ENCODE results near the gene ZNF521. TPM values are rescaled to one million over a fixed set of nuclear protein-coding genes. Genes with fewer than 3 reads are reported as not detected.

ZNF521 gene
- total RNA-seq, 1 experiment from 2014 or later, result 0.04 TPM

DNA sequence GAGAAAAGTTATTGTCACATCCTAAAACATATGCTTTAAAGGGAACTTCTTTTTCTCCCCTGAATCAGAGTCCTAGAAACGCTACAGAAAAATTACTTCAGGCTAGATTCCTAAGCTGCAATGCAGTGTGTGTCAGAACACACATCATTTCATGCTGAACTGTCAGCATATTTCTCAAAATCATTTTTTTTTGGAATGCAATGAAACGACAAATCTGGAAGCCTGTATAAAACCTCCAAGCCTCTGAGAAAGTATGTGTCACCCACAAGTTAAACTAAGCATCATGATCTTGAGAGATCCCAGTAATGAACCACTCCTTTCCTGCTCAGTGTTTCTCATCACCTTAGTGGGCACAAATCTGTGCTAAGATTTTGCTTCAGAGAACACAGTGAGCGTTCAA is 276.2 kb downstream of the ZNF521 start:
- no peaks in the 10 kb centered on the region for H3K9me2 ChIP-seq (replicated peaks; ENCODE audit: low read length)
- ATAC-seq (no peak), DNase-seq (no peak)
- no peak overlapping the region for H3K27ac ChIP-seq (ENCODE audit: low read length)
- peaks cover 75% of the 10 kb centered on the region for H3K27me3 ChIP-seq (ENCODE audit: low read length)
- no peaks in the 10 kb centered on the region for H3K79me2 ChIP-seq (ENCODE audit: low read length)
- H3K9ac ChIP-seq (ENCODE audit: low read length), result no peak overlapping the region
- no peaks in the 10 kb centered on the region for H3F3A ChIP-seq (ENCODE audit: low read length, unreplicated experiment)
- no peaks in the 10 kb centered on the region for H4K20me1 ChIP-seq (ENCODE audit: low read length)
- POLR2A ChIA-PET (ENCODE audit: unreplicated experiment), result no interaction called here
- TF ChIP-seq EZH2 (IDR thresholded peaks at IDR 0.05; ENCODE audit: low read length, unreplicated experiment) (no peak), EZH2phosphoT487 (IDR thresholded peaks at IDR 0.05; ENCODE audit: borderline replicate concordance, low read length) (no peak)
- no peak overlapping the region for H3K4me3 ChIP-seq (ENCODE audit: low read length)
- H2AFZ ChIP-seq (ENCODE audit: low read length), result no peak overlapping the region
- CTCF ChIA-PET, result no interaction called here
- H3K4me1 ChIP-seq (ENCODE audit: insufficient read depth, low read length), result no peaks in the 10 kb centered on the region
- no peaks in the 10 kb centered on the region for H3K36me3 ChIP-seq (ENCODE audit: low read depth, low read length)
- no peaks in the 10 kb centered on the region for H3K9me3 ChIP-seq (ENCODE audit: low read length)
- intact Hi-C loops (cut with micrococcal nuclease), result no loop called here
- H3K4me2 ChIP-seq (ENCODE audit: low read length), result no peak overlapping the region
- no TSS peak for BruUV-seq (replicated peaks)

GRCh38 chr18:25075331-25075730 is 276.6 kb downstream of the ZNF521 start:
- intact Hi-C loops (cut with micrococcal nuclease), result no loop called here
- CTCF ChIA-PET, result no interaction called here
- Histone ChIP-seq H4K20me1 (ENCODE audit: low read length) (no peaks in the 10 kb centered on the region), H3F3A (ENCODE audit: low read length, unreplicated experiment) (no peaks in the 10 kb centered on the region), H3K79me2 (ENCODE audit: low read length) (no peaks in the 10 kb centered on the region), H3K9me3 (ENCODE audit: low read length) (no peaks in the 10 kb centered on the region), H2AFZ (ENCODE audit: low read length) (no peak overlapping the region), H3K9me2 (replicated peaks; ENCODE audit: low read length) (no peaks in the 10 kb centered on the region), H3K27me3 (ENCODE audit: low read length) (peaks cover 75% of the 10 kb centered on the region), H3K4me3 (ENCODE audit: low read length) (no peak overlapping the region), H3K4me2 (ENCODE audit: low read length) (no peak overlapping the region), H3K4me1 (ENCODE audit: insufficient read depth, low read length) (no peaks in the 10 kb centered on the region), H3K36me3 (ENCODE audit: low read depth, low read length) (no peaks in the 10 kb centered on the region), H3K9ac (ENCODE audit: low read length) (no peak overlapping the region), H3K27ac (ENCODE audit: low read length) (no peak overlapping the region)
- BruUV-seq (replicated peaks), result no TSS peak
- no peak for ATAC-seq
- POLR2A ChIA-PET (ENCODE audit: unreplicated experiment), result no interaction called here
- TF ChIP-seq EZH2phosphoT487 (IDR thresholded peaks at IDR 0.05; ENCODE audit: borderline replicate concordance, low read length), result no peak
- TF ChIP-seq EZH2 (IDR thresholded peaks at IDR 0.05; ENCODE audit: low read length, unreplicated experiment), result no peak
- no peak for TF ChIP-seq CTCF (conservative IDR thresholded peaks at IDR 0.05; ENCODE audit: low read depth, low read length)
- no peak for DNase-seq

- H4K20me1 ChIP-seq (ENCODE audit: low read length), result no peaks in the 10 kb centered on the region
- no peak overlapping the region for H3K9ac ChIP-seq (ENCODE audit: low read length)
- H3F3A ChIP-seq (ENCODE audit: low read length, unreplicated experiment), result no peaks in the 10 kb centered on the region
- H3K27ac ChIP-seq (ENCODE audit: low read length), result no peak overlapping the region
- H3K27me3 ChIP-seq (ENCODE audit: low read length), result peaks cover 75% of the 10 kb centered on the region
- no peaks in the 10 kb centered on the region for H3K4me1 ChIP-seq (ENCODE audit: insufficient read depth, low read length)
- H3K36me3 ChIP-seq (ENCODE audit: low read depth, low read length), result no peaks in the 10 kb centered on the region
- no peaks in the 10 kb centered on the region for H3K9me3 ChIP-seq (ENCODE audit: low read length)
- ATAC-seq (no peak), DNase-seq (no peak)
- no TSS peak for BruUV-seq (replicated peaks)
- no peak for TF ChIP-seq CTCF (conservative IDR thresholded peaks at IDR 0.05; ENCODE audit: low read depth, low read length)
- no peak for TF ChIP-seq EZH2 (IDR thresholded peaks at IDR 0.05; ENCODE audit: low read length, unreplicated experiment)
- no peak for TF ChIP-seq EZH2phosphoT487 (IDR thresholded peaks at IDR 0.05; ENCODE audit: borderline replicate concordance, low read length)
- no peak overlapping the region for H2AFZ ChIP-seq (ENCODE audit: low read length)
- intact Hi-C loops (cut with micrococcal nuclease), result no loop called here
- H3K9me2 ChIP-seq (replicated peaks; ENCODE audit: low read length), result no peaks in the 10 kb centered on the region
- ChIA-PET POLR2A (ENCODE audit: unreplicated experiment) (no interaction called here), CTCF (no interaction called here)
- no peaks in the 10 kb centered on the region for H3K79me2 ChIP-seq (ENCODE audit: low read length)
- no peak overlapping the region for H3K4me3 ChIP-seq (ENCODE audit: low read length)
- H3K4me2 ChIP-seq (ENCODE audit: low read length), result no peak overlapping the region
Observed at GRCh38 chr18:25074925-25075324, 277.0 kb downstream of the ZNF521 start.
